Measurements from ENCODE around the gene CD47. TPM values are rescaled to one million over a fixed set of nuclear protein-coding genes. Genes with fewer than 3 reads are reported as not detected.

The CD47 gene
- total and polyA plus RNA-seq, 2 donors (not counting 1 experiment from before 2014, with no cell fraction given), result 86.4 to 259 TPM

DNA sequence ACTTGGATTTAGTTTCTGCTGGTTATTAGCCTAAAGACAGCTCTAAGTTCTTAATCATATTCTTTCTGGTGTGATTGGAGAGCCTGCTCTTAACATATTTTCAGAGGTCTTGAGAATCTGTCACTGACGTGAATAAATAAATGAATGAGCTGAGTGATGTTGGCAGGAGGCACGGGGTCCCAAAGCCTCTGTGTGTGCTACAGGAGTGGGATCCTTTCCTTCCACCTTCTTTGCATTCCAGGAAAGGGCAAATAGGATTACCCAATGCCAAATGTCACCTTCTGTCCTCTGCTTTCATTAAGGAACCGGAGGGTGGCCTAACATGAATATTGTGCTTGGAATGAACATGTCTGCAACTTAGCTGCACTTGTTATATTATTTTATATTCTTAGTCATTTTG lies 53.1 kb downstream of the CD47 start:
- intact Hi-C loops (cut with micrococcal nuclease), result no loop called here

DNA sequence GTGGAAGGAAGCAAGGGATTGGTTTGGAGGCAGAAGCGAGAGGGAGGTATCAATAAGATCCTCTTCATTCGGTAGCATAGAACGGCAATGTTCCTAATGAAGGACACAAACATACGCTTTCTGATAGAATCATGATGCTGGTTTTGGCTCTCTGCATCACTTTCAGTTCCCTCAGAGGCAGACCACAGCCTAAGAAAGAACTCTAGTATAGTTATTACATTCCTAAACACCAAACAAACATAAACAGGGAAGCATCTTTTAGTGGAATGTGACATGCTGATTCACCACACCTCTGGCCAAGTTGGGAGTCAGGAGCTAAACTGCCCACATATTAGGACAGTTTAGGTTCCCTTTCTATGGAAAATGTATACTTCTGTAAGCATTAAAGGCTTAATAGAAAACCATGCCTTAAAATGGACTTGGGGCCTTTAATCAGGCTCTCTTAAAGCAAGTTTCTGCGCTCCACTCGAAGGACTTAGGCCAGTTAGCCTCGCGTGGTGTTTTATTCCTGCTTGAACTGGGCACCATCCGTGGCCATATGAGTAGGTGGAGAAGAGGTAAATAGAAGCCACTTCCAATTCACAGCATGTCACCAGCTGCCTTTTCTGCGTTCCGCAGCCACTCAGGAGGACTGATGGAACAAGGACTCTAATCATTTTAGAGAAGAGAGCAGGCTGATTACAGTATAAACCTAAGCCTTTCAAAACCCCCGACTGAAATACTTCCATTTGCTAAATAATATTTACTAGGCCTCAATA lies 53.7 kb downstream of the CD47 start:
- TF ChIP-seq, protein P1, sequence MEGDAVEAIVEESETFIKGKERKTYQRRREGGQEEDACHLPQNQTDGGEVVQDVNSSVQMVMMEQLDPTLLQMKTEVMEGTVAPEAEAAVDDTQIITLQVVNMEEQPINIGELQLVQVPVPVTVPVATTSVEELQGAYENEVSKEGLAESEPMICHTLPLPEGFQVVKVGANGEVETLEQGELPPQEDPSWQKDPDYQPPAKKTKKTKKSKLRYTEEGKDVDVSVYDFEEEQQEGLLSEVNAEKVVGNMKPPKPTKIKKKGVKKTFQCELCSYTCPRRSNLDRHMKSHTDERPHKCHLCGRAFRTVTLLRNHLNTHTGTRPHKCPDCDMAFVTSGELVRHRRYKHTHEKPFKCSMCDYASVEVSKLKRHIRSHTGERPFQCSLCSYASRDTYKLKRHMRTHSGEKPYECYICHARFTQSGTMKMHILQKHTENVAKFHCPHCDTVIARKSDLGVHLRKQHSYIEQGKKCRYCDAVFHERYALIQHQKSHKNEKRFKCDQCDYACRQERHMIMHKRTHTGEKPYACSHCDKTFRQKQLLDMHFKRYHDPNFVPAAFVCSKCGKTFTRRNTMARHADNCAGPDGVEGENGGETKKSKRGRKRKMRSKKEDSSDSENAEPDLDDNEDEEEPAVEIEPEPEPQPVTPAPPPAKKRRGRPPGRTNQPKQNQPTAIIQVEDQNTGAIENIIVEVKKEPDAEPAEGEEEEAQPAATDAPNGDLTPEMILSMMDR (IDR thresholded peaks at IDR 0.05), result no peak
- no peak for TF ChIP-seq EZH2 (IDR thresholded peaks at IDR 0.05; ENCODE audit: borderline replicate concordance, insufficient read depth, low read depth, low read length, poor library complexity, severe bottlenecking)
- Mint-ChIP-seq H3K9me3 (ENCODE audit: insufficient read depth) (no peaks in the 10 kb centered on the region), H3K27ac (peak overlapping the region; percentile 83), H3K27me3 (no peaks in the 10 kb centered on the region), H3K4me3 (peak overlapping the region; percentile 35), H3K4me1 (peaks cover 27% of the 10 kb centered on the region)
- Histone ChIP-seq H2AFZ (ENCODE audit: insufficient read depth, low read depth, low read length, poor library complexity, severe bottlenecking) (peak overlapping the region; percentile 16), H3K4me3 (ENCODE audit: control extremely low read depth in 1 of 5, extremely low read depth in 1 of 5, insufficient read depth in 1 of 5, low read depth in 2 of 5, low read length in 4 of 5) (no peak overlapping the region), H3K27me3 (replicated peaks in 1 of 4; ENCODE audit: control extremely low read depth in 1 of 4, control insufficient read depth in 3 of 4, insufficient read depth in 4 of 4, low read length in 3 of 4) (no peaks in the 10 kb centered on the region), H3K4me2 (replicated peaks; ENCODE audit: low read depth, low read length, poor library complexity, severe bottlenecking) (peak overlapping the region; percentile 49), H3K9ac (ENCODE audit: low read length) (no peak overlapping the region), H3K36me3 (replicated peaks in 1 of 2; ENCODE audit: control extremely low read depth in 1 of 2, control insufficient read depth in 1 of 2, extremely low read depth in 1 of 2, insufficient read depth in 2 of 2, low read length in 1 of 2) (peaks cover 0 to 41% of the 10 kb centered on the region in 2 experiments), H3K9me3 (ENCODE audit: control extremely low read depth in 1 of 3, control insufficient read depth in 2 of 3, insufficient read depth in 1 of 3, low read length in 2 of 3) (no peaks in the 10 kb centered on the region), H3K79me2 (ENCODE audit: control insufficient read depth, insufficient read depth, low read length) (no peaks in the 10 kb centered on the region), H3K4me1 (ENCODE audit: control insufficient read depth in 2 of 2, insufficient read depth in 2 of 2, low read length in 2 of 2) (peaks cover 21 to 22% of the 10 kb centered on the region in 2 donors), H3K27ac (ENCODE audit: low read length in 2 of 2) (peak overlapping the region; percentile 53 to 70), H4K20me1 (ENCODE audit: control insufficient read depth, insufficient read depth, low read length, poor library complexity, severe bottlenecking) (no peaks in the 10 kb centered on the region)
- DNase-seq, result peak; percentile 52
- WGBS (ENCODE audit: insufficient coverage), result 100% methylated on average over 1 of the region's 12 CpGs
- ChIA-PET POLR2A (interaction anchor here (0.6 kb wide), 1 partner anchor 187 kb away, joined by 5 read pairs; no protein-coding TSS in a partner anchor), CTCF (interaction anchor here (1.0 to 2.0 kb wide), 3 partner anchors 11 to 133 kb away, joined by 4 to 5 read pairs (median 4); no protein-coding TSS in a partner anchor)
- intact Hi-C loops (cut with micrococcal nuclease), result no loop called here
- ATAC-seq (ENCODE audit: low read depth), result peak; percentile 68

More for the DNA sequence above, 53.1 kb downstream of the CD47 start:
- TF ChIP-seq, protein P1 (IDR thresholded peaks at IDR 0.05), result no peak
- Histone ChIP-seq H3K36me3 (replicated peaks in 1 of 2; ENCODE audit: control extremely low read depth in 1 of 2, control insufficient read depth in 1 of 2, extremely low read depth in 1 of 2, insufficient read depth in 2 of 2, low read length in 1 of 2) (peaks cover 0 to 44% of the 10 kb centered on the region in 2 experiments), H3K27me3 (replicated peaks in 1 of 4; ENCODE audit: control extremely low read depth in 1 of 4, control insufficient read depth in 3 of 4, insufficient read depth in 4 of 4, low read length in 3 of 4) (no peaks in the 10 kb centered on the region), H4K20me1 (ENCODE audit: control insufficient read depth, insufficient read depth, low read length, poor library complexity, severe bottlenecking) (no peaks in the 10 kb centered on the region), H3K27ac (ENCODE audit: low read length in 2 of 2) (peak overlapping the region in 1 of 2 donors; percentile 70), H3K79me2 (ENCODE audit: control insufficient read depth, insufficient read depth, low read length) (no peaks in the 10 kb centered on the region), H3K9ac (ENCODE audit: low read length) (no peak overlapping the region), H3K4me1 (ENCODE audit: control insufficient read depth in 2 of 2, insufficient read depth in 2 of 2, low read length in 2 of 2) (peaks cover 21 to 22% of the 10 kb centered on the region in 2 donors), H2AFZ (ENCODE audit: insufficient read depth, low read depth, low read length, poor library complexity, severe bottlenecking) (no peak overlapping the region), H3K4me2 (replicated peaks; ENCODE audit: low read depth, low read length, poor library complexity, severe bottlenecking) (no peak overlapping the region), H3K4me3 (ENCODE audit: control extremely low read depth in 1 of 5, extremely low read depth in 1 of 5, insufficient read depth in 1 of 5, low read depth in 2 of 5, low read length in 4 of 5) (no peak overlapping the region), H3K9me3 (ENCODE audit: control extremely low read depth in 1 of 3, control insufficient read depth in 2 of 3, insufficient read depth in 1 of 3, low read length in 2 of 3) (no peaks in the 10 kb centered on the region)
- H3K27ac Mint-ChIP-seq, result peak overlapping the region; percentile 83
- CTCF ChIA-PET, result interaction anchor here (1.0 to 2.0 kb wide), 2 partner anchors 11 to 132 kb away, joined by 4 read pairs; no protein-coding TSS in a partner anchor
- DNase-seq (no peak), ATAC-seq (ENCODE audit: low read depth) (no peak)
- H3K4me1 Mint-ChIP-seq, result peaks cover 27% of the 10 kb centered on the region
- no peak overlapping the region for H3K4me3 Mint-ChIP-seq
- H3K27me3 Mint-ChIP-seq, result no peaks in the 10 kb centered on the region
- WGBS (ENCODE audit: insufficient coverage), result no CpG with 5 or more reads among the region's 3 CpGs
- POLR2A ChIA-PET, result no interaction called here
- H3K9me3 Mint-ChIP-seq (ENCODE audit: insufficient read depth), result no peaks in the 10 kb centered on the region
